HepG2 (cell line): ENCODE data around the gene MPPE1. TPM values are rescaled to one million over a fixed set of nuclear protein-coding genes. Genes with fewer than 3 reads are reported as not detected.
A peak's percentile ranks its signal among the peaks of the same experiment; 100 is the strongest.

ENCODE experiments used
- AFF4 ChIP-seq: sonication (generic); formaldehyde crosslinking; IDR thresholded peaks from 2 replicates; pipeline ENCODE4 v1.4.0; 2020; ENCODE audit warnings: missing genetic modification reagents
- ATF5 ChIP-seq: sonication (generic); formaldehyde crosslinking; IDR thresholded peaks from 2 replicates; pipeline ENCODE4 v1.4.0; 2020; ENCODE audit warnings: mild to moderate bottlenecking, low read depth, missing genetic modification reagents
- FOXP4 ChIP-seq: sonication (generic); formaldehyde crosslinking; IDR thresholded peaks from 2 replicates; pipeline ENCODE4 v1.4.0; 2020; ENCODE audit warnings: missing genetic modification reagents
- KDM5A ChIP-seq: fragments of 200-600 bp; sonication (generic); IDR thresholded peaks from 2 replicates; pipeline ENCODE4 v1.7.0; 2018; ENCODE audit warnings: antibody characterized with exemption, mild to moderate bottlenecking, low read length, borderline replicate concordance
- PCBP2 ChIP-seq: fragments of 200-400 bp; formaldehyde crosslinking; optimal IDR thresholded peaks from 2 replicates; pipeline ENCODE3; 2018; ENCODE audit warnings: low read length, low read depth; ENCODE audit not compliant: poor library complexity, severe bottlenecking
- POLR2G ChIP-seq: fragments of 200-400 bp; formaldehyde crosslinking; IDR thresholded peaks from 2 replicates; pipeline ENCODE4 v1.6.1; 2018; ENCODE audit warnings: mild to moderate bottlenecking, low read depth, low read length, moderate library complexity
- RFXANK ChIP-seq: IDR thresholded peaks from 2 replicates; pipeline ENCODE4 v1.6.1; 2016
- SYNCRIP ChIP-seq: fragments of 200-400 bp; formaldehyde crosslinking; IDR thresholded peaks from 2 replicates; pipeline ENCODE4 v1.6.1; 2018; ENCODE audit warnings: mild to moderate bottlenecking, low read depth, low read length; ENCODE audit not compliant: insufficient read depth
- TMF1 ChIP-seq: sonication (generic); formaldehyde crosslinking; IDR thresholded peaks from 2 replicates; pipeline ENCODE4 v1.8.1; 2022; ENCODE audit warnings: low read depth, missing genetic modification reagents
- ZFP91 ChIP-seq: sonication (generic); formaldehyde crosslinking; IDR thresholded peaks from 2 replicates; pipeline ENCODE4 v1.9.0; 2022; ENCODE audit warnings: missing genetic modification reagents, mild to moderate bottlenecking, borderline replicate concordance
- ZKSCAN5 ChIP-seq: sonication (generic); formaldehyde crosslinking; IDR thresholded peaks from 2 replicates; pipeline ENCODE4 v1.5.1; 2020; ENCODE audit warnings: mild to moderate bottlenecking, missing genetic modification reagents
- ZNF543 ChIP-seq: sonication (generic); formaldehyde crosslinking; IDR thresholded peaks from 2 replicates; pipeline ENCODE4 v1.4.0; 2020; ENCODE audit warnings: mild to moderate bottlenecking, missing genetic modification reagents
- ZNF556 ChIP-seq: sonication (generic); formaldehyde crosslinking; IDR thresholded peaks from 2 replicates; pipeline ENCODE4 v1.4.0; 2020; ENCODE audit warnings: mild to moderate bottlenecking, missing genetic modification reagents, borderline replicate concordance
- ZZZ3 ChIP-seq: sonication (generic); formaldehyde crosslinking; IDR thresholded peaks from 2 replicates; pipeline ENCODE4 v1.4.0; 2020; ENCODE audit warnings: missing genetic modification reagents, mild to moderate bottlenecking, borderline replicate concordance
- polyA plus RNA-seq, 8 experiments: library from polyadenylated mRNA; depleted of rRNA in 3 of 8; stranded (reverse) in 7 of 8; unstranded in 1 of 8; fragments of >200 nt; fragmentation: Illumina TruSeq in 4 of 8; extraction: Trizol in 4 of 8; gene quantifications; 2 replicates each; pipeline versions ENCODE4 v1.2.1 to v1.2.3, GENCODE V29; 2011 to 2016; ENCODE audit warnings: low read depth in 4 of 8, missing spikeins in 1 of 8, mixed read lengths in 1 of 8; ENCODE audit not compliant: insufficient read depth in 1 of 8
- total RNA-seq, 5 experiments: library from RNA; depleted of rRNA; stranded (reverse); fragments of >200 nt; fragmentation: Illumina TruSeq; extraction: Trizol; gene quantifications; 2 replicates each; pipeline ENCODE4 v1.2.3, GENCODE V29; 2016; ENCODE audit warnings: low read depth in 1 of 5
- TF ChIP-seq, protein P1 (sequence below), 2 experiments: fragments of 450-650 bp in 1 of 2; sonication (generic) in 1 of 2; formaldehyde crosslinking; IDR thresholded peaks; 2 replicates each; pipeline versions ENCODE4 v1.5.0 to v1.8.0; 2020 to 2022; ENCODE audit warnings: mild to moderate bottlenecking in 1 of 2, missing genetic modification reagents in 1 of 2
- TF ChIP-seq, protein P2 (sequence below): sonication (generic); formaldehyde crosslinking; IDR thresholded peaks from 2 replicates; pipeline ENCODE4 v1.5.0; 2020; ENCODE audit warnings: mild to moderate bottlenecking, missing genetic modification reagents, moderate library complexity

The MPPE1 gene
- total and polyA plus RNA-seq, 2 of the 13 experiments (the other 11 are each of a cell fraction or from before 2014, with no cell fraction given), result 9.6 to 11.9 TPM

DNA sequence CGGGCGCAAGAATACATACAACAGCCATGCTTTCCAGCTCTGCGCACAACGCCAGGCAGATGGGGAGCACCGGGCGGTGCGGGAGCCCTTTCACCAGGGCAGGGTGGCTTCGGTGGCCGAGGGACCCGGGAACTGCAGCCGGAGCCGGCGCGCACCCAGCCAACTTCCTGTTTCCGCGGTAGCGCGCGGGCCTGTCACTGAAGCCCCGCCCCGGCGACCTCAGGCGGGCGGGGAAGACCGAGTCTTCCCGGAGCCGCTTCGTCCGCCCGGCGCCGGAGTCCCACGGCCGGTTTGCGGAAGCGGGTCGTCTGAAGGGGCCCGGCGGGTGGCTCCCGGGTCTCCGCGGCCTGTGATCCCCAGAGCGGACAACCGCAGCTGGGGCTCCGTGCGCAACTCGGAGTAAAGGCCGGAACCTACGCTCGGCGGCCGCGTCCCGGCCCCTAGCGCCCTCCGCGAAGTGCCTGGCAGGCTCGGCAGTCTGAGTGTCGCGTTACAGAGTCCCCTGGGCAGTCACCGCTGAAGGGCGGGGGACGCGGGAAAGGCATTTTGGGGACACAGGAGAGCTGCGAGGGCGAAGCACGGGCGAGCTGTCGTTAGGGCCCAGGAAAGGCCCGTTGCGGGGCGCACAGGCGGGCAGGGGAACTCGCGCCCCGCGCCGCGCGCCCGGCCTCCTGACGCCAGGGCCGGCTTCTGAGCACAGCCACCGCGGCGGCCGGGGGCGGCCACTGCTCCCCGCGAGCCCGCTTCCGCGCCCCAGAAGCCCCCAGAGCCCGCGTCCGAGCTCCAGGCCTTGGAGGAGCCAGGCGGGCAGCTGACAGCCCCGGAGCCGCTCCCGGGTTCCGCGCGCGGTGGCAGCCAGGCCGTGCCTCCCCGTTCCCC is at the start of gene MPPE1 (continued):
- TF ChIP-seq ZNF556 (CRISPR knock-in tag) (no peak; the same call in 1 of the 2 replicates), SYNCRIP (no peak), ZKSCAN5 (CRISPR knock-in tag) (no peak), FOXP4 (CRISPR knock-in tag) (no peak), ZZZ3 (CRISPR knock-in tag) (no peak; the same call in 1 of the 2 replicates), AFF4 (no peak), ZFP91 (peak; percentile 88), KDM5A (peak; percentile 32; the same call in 1 of the 2 replicates), TMF1 (no peak), RFXANK (no peak), ATF5 (CRISPR knock-in tag) (no peak), ZNF543 (CRISPR knock-in tag) (no peak; the same call in 1 of the 2 replicates), PCBP2 (no peak), POLR2G (peak; percentile 92)
- TF ChIP-seq, protein P1, sequence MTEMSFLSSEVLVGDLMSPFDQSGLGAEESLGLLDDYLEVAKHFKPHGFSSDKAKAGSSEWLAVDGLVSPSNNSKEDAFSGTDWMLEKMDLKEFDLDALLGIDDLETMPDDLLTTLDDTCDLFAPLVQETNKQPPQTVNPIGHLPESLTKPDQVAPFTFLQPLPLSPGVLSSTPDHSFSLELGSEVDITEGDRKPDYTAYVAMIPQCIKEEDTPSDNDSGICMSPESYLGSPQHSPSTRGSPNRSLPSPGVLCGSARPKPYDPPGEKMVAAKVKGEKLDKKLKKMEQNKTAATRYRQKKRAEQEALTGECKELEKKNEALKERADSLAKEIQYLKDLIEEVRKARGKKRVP (CRISPR knock-in tag; IDR thresholded peaks at IDR 0.05), result no peak; a peak in 1 of 4 replicates
- TF ChIP-seq, protein P2, sequence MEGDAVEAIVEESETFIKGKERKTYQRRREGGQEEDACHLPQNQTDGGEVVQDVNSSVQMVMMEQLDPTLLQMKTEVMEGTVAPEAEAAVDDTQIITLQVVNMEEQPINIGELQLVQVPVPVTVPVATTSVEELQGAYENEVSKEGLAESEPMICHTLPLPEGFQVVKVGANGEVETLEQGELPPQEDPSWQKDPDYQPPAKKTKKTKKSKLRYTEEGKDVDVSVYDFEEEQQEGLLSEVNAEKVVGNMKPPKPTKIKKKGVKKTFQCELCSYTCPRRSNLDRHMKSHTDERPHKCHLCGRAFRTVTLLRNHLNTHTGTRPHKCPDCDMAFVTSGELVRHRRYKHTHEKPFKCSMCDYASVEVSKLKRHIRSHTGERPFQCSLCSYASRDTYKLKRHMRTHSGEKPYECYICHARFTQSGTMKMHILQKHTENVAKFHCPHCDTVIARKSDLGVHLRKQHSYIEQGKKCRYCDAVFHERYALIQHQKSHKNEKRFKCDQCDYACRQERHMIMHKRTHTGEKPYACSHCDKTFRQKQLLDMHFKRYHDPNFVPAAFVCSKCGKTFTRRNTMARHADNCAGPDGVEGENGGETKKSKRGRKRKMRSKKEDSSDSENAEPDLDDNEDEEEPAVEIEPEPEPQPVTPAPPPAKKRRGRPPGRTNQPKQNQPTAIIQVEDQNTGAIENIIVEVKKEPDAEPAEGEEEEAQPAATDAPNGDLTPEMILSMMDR (CRISPR knock-in tag), result peak; percentile 26; the same call in 1 of the 2 replicates
